Fibroblast of villous mesenchyme (primary cell): ENCODE data around the gene RAD51B. TPM values are rescaled to one million over a fixed set of nuclear protein-coding genes. Genes with fewer than 3 reads are reported as not detected.

Source experiments
- DNase-seq: peaks from one replicate; pipeline ENCODE4 v3.0.0-alpha.2; 2010; ENCODE audit warnings: low read depth
- H3K4me3 ChIP-seq: 2 replicates; pipeline ENCODE4 v1.5.1; 2011; ENCODE audit warnings: low read depth, mild to moderate bottlenecking, low read length
- total RNA-seq: library from RNA; depleted of rRNA; stranded (reverse); fragments of >200 nt; gene quantifications from 2 replicates; pipeline ENCODE4 v1.2.3, GENCODE V29; 2012
- TF ChIP-seq, protein P1 (sequence below): IDR thresholded peaks from 2 replicates; pipeline ENCODE4 v1.5.1; 2012; ENCODE audit warnings: low read depth, mild to moderate bottlenecking, low read length; ENCODE audit not compliant: insufficient read depth

Gene RAD51B
- total RNA-seq, 1 donor, result 22.0 TPM

DNA sequence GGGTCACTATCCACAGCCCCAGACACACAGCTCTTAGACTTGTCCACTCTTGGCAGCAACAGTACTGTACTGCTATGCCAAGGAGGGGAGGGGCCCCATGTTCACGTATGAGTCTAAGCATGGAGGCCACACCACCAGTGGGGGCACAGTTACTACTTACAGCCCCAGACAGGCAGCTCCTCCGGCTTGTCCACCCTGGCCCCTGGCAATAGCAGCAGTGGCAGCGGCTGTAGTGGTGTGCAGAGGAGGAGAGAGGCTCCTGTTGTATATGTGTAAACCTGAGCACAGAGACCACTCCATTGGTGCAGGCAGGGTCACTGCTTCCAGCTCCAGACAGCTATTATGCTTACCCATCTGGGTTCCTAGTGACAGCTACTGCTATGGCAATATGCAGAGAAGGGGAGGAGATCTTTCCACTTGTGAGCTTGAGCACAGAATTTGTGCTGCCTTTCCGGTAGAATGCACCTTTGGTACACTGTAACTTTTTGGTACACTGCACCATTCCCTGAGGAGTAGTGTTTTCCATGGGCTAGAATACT is 113.2 kb downstream of the RAD51B start:
- TF ChIP-seq, protein P1, sequence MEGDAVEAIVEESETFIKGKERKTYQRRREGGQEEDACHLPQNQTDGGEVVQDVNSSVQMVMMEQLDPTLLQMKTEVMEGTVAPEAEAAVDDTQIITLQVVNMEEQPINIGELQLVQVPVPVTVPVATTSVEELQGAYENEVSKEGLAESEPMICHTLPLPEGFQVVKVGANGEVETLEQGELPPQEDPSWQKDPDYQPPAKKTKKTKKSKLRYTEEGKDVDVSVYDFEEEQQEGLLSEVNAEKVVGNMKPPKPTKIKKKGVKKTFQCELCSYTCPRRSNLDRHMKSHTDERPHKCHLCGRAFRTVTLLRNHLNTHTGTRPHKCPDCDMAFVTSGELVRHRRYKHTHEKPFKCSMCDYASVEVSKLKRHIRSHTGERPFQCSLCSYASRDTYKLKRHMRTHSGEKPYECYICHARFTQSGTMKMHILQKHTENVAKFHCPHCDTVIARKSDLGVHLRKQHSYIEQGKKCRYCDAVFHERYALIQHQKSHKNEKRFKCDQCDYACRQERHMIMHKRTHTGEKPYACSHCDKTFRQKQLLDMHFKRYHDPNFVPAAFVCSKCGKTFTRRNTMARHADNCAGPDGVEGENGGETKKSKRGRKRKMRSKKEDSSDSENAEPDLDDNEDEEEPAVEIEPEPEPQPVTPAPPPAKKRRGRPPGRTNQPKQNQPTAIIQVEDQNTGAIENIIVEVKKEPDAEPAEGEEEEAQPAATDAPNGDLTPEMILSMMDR, result no peak
- DNase-seq, result no peak
- no peak overlapping the region for H3K4me3 ChIP-seq

DNA sequence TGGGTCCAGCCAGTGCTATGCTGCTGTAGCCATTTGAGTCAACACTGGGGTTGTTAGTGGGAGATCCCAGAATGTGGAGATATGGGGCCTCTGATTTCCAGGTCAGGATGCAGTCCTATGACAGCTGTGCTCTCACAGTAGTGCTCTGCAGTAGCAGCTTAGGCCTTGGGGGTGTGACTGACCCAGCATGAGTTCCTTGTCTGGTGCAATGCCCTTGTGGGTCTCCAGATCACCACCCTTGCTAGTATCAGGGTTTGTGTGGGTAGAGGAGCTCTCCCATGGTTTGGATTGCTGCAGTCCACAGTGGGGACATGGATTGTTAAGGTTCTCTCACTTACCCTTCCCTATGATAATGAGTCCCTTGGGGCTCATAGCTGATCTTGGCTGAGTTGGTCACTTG is 113.7 kb downstream of the RAD51B start:
- TF ChIP-seq, protein P1, result no peak
- DNase-seq, result no peak
- no peak overlapping the region for H3K4me3 ChIP-seq

DNA sequence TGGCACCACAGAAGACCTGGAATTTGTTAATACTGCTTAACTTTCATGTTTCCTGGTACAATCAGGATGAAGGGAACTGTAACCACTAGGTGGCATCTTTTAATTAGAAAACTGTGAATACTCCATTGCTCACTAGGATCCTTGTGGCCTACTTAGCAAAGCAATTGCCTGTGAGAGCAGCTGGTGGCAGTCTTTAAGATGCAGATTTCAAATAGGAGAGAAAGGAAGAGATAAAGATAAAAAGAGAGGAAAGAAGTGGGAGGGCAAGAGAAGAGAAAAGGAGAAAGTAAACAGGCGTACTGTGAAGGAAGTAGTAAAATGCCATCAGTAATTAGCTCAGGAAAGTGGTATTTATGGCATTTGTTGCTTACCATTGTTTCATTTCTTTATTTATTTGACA is 114.5 kb downstream of the RAD51B start:
- peak; percentile 94 for DNase-seq
- TF ChIP-seq, protein P1, result peak; percentile 73
- no peak overlapping the region for H3K4me3 ChIP-seq

DNA sequence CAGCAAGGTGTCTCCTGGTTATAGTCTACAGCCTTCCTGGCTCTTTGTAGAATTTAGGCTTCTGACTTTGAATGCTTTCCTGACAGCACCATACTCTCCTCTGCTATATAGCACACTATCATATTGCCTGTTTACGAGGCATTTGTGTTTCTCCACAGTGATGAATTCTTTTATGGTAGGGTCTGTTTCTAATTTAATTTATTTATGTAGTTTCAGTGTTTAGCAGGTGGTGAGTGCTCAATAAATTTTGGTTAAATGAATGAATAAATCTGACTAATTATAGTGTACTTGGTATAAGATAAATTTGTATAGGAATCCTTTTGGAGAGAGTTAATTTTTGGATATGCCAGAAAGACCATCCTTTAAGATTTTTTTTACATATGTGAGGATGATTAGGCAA is 115.3 kb downstream of the RAD51B start:
- TF ChIP-seq, protein P1, result no peak
- no peak overlapping the region for H3K4me3 ChIP-seq
- no peak for DNase-seq

DNA sequence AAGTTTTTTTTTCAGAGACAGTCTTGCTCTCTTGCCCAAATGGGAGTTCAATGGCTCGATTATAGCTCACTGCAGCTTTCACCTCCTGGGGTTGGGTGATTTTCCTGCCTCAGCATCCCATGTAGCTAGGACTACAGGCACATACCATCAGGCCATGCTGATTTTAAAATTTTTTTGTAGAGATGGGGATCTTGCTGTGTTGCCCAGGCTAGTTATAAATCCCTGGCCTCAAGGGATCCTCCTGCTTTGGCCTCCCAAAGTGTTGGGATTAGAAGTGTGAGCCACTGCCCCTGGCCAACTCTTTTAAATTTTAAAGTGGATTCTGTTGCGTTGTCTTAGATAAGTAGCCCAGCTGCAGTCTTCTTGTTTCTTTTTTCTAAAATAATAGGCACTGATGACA is 115.8 kb downstream of the RAD51B start:
- TF ChIP-seq, protein P1, result no peak
- DNase-seq, result no peak
- H3K4me3 ChIP-seq, result no peak overlapping the region

DNA sequence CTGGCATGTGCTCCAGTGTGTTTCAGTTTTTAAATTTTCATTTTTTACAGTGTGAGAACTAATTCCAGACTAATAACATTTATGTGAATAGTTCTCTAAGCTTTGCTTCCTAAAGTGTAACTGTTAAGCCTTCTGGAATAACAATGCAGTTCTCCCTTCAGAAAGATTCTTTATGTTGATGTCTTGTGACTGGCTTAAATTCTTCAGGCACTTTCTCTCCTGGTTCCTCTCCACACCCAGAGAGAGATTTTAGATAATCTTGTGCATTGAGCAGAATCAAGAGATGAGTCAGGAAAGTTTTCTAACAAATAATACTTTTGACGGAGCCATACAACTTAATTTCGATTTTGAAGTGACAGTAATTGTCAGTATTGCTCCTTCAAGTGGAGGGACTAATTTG is 118.5 kb downstream of the RAD51B start:
- no peak overlapping the region for H3K4me3 ChIP-seq
- peak; percentile 26 for DNase-seq
- TF ChIP-seq, protein P1, result no peak
